NCI-H1436 treated with DMSO at 0.1 percent for 48 hours (cell line): ENCODE data around the gene C5AR1.
"Not testable (repeated sequence)": the region's sequence is repeated elsewhere in the genome, so short reads cannot be mapped to it uniquely, and the experiment has no call there.

Experiments
- DNase-seq: peaks from one replicate; lab custom pipeline; 2025; lab: John Stamatoyannopoulos, UW

C5AR1 gene

DNA sequence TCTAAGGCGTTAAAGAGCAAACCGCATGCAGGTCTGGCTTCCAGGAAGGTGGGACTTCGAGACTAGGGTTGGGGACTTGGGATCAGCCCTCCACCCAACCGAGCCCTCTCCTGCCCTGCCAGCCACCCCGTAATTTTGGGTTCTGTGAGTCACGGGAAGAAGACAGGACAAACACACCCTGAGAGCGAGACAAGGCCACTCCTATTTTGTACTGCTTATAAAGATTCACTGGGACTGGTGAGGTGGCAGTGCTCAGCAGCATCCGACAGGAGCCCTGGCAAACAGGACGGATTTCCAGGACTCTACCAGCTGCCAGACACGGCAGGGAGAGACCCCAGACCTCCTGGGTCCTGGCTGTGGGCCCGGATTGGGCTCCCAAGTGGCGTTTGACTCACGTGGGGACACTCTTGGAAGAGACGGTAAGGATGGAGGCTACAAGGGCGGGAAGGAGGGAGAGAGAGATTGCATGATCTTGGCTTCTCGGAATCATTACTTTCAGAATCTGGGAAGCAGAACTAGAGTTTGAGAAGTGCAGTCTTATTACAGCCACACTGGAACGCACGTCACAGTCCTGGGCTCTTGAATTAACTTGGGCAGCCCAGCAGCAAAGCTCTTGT lies 22.4 kb downstream of the C5AR1 start, which contains the start of gene C5AR2:
Gene C5AR2, plus strand, starts transcription at position 245 of the 617 bp plus-strand sequence. CDS start 8,625 bp downstream, outside the sequence.
- no peak for DNase-seq

DNA sequence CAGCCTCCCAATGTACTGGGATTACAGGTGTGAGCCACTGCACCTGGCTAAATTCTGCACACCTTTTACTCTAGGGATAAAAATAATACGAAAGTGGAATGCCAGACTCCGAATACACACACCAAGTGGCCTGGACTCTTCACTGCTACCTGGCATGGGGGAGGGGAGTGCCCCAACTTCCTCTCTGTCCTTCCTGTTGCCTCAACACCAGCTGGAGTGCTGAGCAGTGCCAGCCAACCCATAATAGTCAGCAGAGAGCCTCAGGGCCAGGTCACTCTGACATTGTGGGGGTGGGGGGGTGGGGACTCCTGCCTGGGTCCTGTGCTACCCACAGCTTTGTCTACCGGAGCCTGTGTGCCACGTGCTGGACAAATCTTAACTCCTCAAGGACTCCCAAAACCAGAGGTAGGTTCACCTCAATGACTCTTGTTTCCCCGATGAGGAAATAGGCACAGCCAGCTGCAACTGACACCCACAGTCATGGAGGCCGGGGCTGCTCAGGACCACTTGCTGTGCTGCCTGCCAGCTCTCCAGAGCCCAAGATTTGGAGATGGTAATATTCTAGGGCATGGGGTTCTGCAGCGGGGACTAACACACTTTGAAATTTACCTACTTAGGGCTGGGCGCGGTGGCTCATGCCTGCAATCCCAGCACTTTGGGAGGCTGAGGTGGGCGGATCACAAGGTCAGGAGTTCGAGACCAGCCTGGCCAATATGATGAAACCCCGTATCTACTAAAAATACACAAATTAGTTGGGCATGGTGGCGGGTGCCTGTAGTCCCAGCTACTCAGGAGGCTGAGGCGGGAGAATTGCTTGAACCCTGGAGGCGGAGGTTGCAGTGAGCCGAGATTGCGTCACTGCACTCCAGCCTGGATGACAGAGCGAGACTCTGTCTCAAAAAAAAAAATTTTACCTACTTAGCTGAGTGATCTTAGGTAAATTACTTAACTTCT lies 27.4 kb downstream of the C5AR1 start:
- not testable (repeated sequence) for DNase-seq

DNA sequence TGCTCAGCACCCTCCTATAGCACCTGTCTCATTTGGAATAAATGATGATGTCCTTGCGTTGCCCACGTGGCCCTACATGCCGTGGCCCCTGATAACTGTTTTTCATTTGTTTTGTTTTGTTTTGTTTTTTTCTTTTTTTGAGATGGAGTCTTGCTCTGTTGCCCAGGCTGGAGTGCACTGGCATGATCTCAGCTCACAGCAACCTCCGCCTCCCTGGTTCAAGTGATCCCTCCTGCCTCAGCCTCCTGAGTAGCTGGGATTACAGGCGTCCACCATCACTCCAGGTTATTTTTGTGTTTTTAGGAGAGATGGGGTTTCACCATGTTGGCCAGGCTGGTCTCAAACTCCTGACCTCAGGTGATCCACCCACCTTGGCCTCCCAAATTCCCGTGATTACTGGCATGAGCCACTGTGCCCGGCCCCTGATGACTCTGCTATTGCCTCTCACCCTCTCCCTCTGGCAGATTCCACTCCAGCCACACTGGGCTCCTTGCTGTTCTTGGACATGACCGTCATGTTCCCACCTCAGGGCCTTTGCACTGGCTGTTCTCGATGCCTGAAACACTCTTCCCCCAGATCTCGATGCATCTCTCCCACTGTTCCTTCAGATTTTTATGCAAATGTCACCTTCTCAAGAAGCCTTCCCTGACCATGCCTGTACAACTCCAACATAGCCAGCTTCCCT lies 29.7 kb downstream of the C5AR1 start:
- DNase-seq = no peak

DNA sequence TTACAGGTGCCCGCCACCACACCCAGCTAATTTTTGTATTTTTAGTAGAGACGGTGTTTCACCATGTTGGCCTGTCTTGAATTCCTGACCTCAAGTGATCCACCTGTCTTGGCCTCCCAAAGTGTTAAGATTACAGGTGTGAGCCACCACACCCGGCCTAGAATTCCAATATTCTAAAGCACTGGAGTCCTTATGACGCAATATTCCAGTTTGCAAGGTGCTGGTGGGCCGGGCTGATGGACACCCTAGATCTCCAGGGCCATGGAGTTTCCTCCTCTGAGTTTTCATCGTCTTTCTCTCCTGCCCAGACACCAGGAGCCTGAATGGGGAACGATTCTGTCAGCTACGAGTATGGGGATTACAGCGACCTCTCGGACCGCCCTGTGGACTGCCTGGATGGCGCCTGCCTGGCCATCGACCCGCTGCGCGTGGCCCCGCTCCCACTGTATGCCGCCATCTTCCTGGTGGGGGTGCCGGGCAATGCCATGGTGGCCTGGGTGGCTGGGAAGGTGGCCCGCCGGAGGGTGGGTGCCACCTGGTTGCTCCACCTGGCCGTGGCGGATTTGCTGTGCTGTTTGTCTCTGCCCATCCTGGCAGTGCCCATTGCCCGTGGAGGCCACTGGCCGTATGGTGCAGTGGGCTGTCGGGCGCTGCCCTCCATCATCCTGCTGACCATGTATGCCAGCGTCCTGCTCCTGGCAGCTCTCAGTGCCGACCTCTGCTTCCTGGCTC lies 31.0 kb downstream of the C5AR1 start:
- no peak for DNase-seq

DNA sequence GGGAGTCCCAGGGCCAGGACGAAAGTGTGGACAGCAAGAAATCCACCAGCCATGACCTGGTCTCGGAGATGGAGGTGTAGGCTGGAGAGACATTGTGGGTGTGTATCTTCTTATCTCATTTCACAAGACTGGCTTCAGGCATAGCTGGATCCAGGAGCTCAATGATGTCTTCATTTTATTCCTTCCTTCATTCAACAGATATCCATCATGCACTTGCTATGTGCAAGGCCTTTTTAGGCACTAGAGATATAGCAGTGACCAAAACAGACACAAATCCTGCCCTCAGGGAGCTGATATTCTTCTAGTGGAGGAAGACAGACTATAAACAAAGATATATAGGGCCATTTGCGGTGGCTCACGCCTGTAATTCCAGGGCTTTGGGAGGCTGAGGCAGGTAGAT lies 32.1 kb downstream of the C5AR1 start:
- DNase-seq = no peak

DNA sequence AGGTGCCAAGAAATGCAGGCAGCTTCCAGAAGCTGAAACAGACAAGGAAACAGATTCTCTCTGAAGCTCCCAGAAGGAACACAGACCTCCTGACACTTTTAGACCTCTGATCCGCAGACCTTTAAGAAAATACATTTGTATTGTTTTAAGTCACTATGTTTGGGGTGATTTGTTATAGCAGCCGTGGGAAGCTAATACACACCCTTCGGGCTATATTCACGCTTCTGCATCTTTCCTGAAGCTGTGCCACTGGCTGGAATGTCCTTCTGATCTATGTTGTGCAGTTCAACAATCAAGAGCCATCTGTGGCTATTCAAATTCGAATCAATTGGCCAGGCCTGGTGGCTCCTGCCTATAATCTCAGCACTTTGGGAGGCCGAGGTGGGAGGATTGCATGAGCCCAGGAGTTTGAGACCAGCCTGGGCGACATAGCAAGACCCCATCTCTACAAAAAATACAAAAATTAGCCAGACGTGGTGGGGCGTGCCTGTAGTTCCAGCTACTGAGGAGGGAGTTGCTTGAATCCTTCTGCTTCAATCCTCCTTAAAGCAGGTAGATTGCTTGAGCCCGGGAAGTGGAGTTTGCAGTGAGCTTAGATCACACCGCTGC lies 33.6 kb downstream of the C5AR1 start:
- no peak for DNase-seq

DNA sequence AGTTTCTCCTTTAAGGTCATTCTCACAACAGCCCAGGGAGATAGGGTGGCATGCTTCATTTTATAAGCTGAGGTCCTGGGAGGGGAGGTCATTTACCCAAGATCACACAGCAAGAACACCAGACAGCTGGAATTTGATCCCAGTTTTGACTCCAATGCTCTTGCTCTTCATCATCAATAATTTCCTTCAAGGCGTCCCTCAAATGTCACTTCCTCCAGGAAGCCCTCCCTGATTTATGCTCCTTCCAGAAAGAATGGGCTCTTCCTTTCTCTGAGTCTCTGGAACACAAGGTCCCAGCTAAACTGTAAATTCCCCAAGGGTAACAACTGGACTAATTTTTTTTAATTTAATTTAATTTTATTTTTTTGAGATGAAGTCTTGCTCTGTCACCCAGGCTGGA lies 34.8 kb downstream of the C5AR1 start:
- DNase-seq = no peak

DNA sequence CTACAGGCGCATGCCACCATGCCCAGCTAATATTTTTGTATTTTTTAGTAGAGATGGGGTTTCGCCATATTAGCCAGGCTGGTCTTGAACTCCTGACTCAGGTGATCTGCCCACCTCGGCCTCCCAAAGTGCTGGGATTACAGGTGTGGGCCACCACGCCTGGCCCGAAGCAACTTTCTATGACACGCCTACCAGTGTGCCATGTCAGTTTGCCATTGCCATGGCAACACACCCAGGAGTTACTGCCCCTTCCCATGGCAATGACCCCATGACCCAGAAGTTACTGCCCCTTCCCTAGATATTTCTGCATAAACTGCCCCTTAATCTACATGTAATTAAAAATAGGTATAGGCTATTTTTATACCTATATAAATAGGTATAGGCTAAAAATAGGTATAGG lies 36.4 kb downstream of the C5AR1 start:
- DNase-seq = not testable (repeated sequence)

DNA sequence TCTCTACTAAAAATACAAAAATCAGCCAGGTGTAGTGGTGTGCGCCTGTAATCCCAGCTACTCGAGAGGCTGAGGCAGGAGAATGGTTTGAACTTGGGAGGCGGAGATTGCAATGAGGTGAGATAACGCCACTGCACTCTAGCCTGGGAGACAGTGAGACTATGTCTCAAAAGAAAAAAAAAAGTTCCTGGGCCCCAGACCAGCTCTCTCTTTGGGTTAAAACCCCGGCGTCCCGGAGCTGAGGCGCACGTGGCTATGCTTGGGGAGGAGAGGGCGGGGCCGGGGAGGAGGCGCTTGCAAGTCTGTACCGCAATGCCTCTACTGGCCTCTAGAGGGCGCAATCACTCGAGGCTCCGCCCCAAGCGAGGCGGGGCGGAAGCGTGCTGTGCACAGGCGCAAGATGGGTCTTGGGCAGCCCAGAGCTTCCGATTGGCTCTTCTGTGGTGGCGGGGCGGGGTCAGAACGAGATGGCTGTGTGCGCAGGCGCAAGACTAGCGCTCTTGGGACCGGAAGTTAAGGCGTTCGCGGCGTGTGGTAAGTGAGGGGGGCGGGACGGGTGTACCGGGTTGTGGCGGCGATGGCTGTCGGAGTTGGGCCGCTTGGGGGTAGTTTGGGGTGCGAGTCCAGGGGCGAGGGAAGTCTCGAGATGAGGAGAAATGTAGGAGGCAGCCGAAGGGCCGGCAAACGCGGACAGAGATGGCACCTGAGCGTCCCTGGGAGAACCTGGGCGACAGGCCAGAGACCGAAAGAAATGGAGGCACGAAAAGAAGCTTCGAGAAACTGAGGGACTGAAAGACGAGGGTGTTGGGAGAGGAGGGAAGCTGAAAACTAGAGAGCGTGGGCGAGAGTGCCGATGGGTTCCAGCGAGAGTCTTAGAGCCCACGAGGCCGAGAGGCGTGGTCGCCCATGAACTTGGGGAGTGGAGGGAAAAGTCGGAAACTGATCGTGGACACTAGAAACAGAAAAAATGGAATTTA lies 39.4 kb downstream of the C5AR1 start, which contains the start of gene DHX34:
Gene DHX34, plus strand, starts transcription at position 497 of the 977 bp plus-strand sequence. CDS start 3,716 bp downstream, outside the sequence.
- DNase-seq = peak; percentile 89

DNA sequence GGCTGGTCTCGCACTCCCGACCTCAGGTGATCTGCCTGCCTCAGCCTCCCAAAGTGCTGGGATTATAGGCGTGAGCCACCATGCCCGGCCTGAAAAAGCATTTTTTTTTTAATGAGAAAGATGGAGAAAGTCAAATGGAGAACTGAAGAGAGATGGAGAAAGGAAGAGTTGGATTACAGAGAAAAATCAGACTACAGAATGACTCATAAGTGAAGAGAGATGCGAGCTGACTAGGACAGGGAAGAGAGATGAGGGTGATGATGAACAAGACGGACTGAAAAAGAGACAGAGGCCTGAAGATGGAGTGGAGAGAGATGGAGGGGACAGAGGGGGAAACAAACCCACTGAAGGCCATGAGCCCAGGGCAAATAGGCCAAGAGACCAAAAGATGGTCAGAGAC lies 41.0 kb downstream of the C5AR1 start:
- DNase-seq = no peak

DNA sequence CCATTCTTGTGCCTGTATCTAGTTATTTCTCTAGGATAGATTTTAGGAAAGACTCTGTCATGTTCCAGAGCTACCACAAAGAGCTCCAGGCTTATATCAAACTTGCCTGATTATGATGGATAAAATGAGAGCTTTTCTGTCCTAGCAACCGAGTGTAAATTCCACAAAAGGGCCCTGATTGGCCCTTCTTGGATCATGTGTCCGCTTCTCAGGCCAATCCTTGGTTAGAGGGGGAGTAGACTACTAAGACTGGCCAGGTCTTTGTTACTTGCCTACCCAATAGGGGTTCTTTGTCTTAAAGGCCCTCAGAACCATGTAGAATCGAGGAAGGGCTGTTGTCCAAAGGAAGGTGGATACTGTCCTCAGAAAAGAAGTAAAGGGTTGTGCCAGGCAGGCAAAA lies 41.9 kb downstream of the C5AR1 start:
- no peak for DNase-seq

DNA sequence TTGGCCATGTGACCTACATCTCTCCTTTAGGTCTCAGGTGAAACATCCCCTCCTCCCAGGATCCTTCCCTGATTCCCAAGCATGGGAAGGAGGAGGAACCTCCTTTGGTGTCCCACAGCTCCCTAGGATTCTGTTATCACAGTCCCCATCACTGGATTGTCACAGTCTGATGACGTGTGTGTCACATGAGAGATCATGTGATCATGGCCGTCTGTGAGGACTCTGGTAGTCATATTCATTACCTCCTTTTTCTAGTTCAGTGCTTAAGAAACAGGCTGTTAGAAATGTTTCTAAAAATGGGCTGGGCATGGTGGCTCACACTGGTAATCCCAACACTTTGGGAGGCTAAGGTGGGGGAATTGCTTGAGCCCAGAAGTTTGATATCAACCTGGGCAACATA lies 42.4 kb downstream of the C5AR1 start:
- no peak for DNase-seq

DNA sequence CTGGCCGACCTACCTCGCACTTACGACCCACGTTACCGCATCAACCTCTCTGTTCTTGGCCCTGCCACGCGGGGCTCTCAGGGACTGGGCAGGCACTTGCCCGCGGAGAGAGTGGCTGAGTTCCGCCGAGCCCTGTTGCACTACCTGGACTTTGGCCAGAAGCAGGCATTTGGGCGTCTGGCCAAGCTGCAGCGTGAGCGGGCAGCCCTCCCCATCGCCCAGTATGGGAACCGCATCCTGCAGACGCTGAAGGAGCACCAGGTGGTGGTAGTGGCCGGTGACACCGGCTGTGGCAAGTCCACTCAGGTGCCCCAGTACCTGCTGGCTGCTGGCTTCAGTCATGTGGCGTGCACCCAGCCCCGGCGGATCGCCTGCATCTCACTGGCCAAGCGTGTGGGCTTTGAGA lies 43.6 kb downstream of the C5AR1 start:
- no peak for DNase-seq

DNA sequence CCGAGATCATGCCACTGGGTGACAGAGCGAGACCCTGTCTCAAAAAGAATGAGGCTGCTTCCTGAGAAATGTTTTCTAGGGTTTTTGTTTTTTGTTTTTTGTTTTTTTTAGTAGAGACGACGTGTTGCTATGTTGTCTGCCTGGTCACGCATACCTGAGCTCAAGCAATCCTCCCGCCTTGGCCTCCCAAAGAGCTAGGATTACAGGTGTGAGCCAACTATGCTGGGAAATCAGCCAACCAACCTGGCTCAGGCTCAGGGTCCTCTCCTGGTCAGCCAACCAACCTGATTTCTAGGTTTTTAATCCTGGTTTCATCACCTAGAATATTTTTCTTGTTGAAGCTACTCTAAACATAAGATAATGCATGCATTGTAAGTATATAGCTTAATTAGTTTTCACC lies 47.2 kb downstream of the C5AR1 start:
- DNase-seq = no peak

DNA sequence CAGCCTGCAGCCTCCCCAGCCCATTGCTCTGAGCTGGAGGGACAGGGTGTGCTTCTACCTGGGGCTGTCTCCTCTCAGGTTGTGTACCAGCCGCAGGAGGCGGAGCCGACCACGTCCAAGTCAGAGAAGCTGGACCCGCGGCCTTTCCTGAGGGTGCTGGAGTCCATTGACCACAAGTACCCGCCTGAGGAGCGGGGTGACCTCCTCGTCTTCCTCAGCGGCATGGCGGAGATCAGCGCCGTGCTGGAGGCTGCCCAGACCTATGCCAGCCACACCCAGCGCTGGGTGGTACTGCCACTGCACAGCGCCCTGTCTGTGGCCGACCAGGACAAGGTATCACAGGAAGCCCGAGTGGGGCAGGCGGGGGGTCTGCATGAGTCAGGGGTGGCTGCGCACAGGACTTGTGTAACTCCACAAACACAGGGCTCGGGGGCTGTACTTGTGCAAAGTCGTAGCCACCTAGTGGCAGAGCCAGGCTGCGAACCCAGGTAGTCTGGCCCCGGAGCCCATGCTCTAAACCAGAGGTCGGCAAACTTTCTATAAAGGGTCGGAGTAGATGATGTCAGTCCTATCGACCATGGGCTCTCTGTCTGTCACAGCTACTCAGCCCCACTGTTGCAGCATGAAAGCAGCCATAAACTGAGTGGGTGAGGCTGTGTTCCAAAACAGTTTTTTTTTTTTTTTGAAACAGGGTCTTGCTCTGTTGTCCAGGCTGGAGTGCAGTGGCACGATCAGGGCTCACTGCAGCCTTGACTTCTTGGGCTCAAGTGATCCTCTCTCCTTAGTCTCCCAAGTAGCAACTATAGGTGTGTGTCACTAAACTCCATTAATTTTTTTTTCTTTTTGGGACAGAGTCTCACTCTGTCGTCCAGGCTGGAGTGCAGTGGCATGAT lies 48.4 kb downstream of the C5AR1 start:
- DNase-seq = no peak

DNA sequence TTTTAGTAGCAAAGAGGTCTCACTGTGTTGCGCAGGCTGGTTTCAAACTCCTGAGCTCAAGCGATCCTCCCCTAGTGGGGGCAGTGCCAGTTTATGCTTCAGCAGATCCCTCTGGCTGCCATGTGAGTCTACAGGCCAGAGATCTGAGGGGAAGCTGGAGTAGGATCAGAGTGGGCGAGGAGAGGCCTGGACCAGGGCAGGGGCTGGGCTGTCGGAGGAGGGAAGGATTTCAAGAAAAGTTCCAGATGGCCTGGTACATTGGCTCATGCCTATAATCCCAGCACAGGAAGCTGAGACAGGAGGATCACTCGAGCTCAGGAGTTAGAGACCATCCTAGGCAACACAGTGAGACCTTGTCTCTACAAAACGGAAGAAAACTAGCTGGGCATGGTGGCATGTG lies 49.3 kb downstream of the C5AR1 start:
- DNase-seq = no peak

DNA sequence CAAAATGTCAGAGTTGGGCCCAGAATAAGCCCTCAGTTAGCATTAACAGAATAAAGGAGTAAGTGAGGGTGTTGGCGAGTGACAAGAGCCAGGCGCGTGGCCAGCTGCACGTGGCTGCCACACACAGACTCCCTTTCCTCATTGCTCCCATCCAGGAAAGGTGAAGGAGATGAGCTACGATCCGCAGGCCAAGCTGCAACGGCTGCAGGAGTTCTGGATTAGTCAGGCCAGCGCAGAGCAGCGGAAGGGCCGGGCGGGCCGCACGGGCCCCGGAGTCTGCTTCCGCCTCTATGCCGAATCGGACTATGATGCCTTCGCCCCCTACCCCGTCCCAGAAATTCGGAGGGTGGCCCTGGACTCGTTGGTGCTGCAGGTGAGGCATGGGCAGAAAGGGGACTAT lies 52.7 kb downstream of the C5AR1 start:
- DNase-seq = no peak

DNA sequence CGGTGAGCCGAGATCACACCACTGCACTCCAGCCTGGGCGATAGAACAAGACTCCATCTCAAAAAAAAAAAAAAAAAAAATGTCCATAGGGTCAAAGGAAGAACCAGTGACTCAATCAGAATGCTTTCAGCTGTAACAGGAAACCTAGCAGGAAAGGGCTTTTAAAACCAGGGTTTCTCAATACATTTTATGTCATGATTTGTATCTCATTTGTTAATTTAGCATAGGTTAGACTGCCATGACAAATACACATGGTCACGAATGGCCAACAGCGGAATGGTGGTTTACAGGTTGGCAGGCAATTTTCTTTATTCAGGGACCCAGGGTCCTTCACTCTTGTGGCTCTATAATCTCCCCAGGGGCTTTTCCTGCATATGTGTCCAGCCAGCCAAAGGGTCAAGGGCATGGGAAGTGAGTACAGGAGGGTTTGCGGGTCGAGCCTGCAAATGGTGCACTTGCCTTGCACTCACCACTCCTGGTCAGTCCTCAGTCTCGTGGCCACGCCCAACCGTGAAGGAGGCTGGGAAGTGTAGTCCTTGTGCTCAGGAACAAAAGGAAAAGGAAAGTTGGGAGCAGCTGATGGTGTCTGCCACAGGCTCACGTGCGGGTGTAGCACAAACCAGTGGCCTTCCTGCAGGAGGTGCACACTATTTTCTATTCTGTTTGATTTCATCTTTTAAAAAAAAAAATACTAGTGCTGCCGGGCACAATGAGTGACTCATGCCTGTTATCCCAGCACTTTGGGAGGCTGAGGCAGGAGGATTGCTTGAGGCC lies 54.3 kb downstream of the C5AR1 start:
- no peak for DNase-seq
